ENCODE data around the gene GATA2.

GATA2 gene

DNA sequence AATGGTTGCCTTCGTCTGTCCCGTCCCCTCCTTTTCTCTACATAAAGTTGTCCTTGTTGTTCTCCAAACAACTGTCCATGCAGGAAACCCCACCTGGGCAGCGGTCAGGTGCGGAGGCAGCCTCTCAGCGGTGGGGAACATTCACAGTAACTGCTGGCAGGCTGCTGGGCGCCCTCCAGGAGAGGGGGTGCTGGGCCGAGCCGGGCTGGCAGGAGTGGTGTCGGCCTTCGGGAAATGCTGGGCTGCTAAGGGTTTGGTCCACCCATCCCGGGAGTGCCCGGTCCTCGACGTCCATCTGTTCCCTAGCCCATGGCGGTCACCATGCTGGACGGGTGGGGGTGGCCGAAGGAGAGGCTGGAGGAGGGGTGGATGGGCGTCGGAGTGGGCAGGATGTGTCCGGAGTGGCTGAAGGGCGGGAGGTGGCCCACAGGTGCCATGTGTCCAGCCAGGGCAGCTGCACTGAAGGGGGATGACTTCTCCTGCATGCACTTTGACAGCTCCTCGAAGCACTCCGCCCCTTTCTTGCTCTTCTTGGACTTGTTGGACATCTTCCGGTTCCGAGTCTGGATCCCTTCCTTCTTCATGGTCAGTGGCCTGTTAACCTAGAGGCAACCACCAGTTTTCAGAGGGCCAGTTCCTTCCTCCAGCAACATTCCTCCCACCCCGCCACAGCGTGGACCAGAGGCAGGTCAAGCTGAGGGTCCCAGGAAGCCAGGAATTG, 12.1 kb downstream of the GATA2 start:
- DNase-seq: no peak
- in situ Hi-C loops (cut with MboI; ENCODE audit: low pct_unique_long_range_greater_than_20kb, low sequenced_read_pairs): loop anchor here (10.0 kb wide), 1 partner anchor 46 kb away; no protein-coding TSS in a partner anchor

DNA sequence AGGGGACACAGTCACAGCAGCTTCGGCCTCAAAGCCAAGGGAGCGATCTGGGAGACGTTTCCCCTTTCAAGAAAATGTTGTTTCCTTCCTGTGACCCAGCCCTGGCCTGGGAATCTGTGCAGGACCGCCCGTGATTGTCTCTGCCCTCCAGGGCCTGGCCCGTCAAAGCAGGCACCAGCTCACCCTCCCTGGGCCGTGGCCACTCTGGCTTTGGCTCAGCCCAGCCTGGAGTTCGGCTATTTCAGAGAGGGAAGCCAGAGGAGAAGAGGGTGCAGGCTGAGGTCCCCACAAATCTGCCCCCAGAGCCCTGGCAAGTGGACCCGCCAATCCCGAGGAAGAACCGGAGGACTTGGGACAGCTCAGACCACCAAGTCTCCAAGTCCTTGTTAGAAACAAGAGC, 12.7 kb downstream of the GATA2 start:
- in situ Hi-C loops (cut with MboI; ENCODE audit: low pct_unique_long_range_greater_than_20kb, low sequenced_read_pairs): loop anchor here (10.0 kb wide), 1 partner anchor 45 kb away; no protein-coding TSS in a partner anchor
- no peak for DNase-seq

DNA sequence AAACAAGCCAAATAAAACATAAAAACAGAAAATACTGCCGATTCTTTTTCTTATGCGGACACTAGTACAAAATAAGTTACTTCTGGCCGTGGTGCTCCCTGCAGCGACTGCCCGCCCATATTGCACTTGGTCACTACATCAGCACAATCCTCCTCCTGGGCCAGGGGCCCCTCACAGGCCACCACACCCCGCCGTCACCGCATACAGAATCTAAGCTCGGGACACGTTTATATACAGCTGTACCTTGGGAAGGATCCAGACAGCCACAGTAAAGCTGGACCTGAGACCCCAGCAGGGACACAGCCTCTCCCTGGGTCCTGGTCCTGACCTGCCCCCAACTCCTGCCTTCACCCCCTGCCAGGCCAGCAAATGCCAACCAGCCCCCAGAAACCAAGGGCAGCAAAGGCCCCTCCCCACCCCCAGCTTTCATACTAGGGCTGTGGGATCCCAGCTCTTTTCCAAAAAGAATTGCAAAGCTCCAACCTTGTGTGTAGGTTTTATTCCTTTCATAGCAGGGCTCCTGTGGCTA, 13.4 kb downstream of the GATA2 start:
- in situ Hi-C loops (cut with MboI; ENCODE audit: low pct_unique_long_range_greater_than_20kb, low sequenced_read_pairs): loop anchor here (10.0 kb wide), 1 partner anchor 45 kb away; no protein-coding TSS in a partner anchor
- DNase-seq: no peak

DNA sequence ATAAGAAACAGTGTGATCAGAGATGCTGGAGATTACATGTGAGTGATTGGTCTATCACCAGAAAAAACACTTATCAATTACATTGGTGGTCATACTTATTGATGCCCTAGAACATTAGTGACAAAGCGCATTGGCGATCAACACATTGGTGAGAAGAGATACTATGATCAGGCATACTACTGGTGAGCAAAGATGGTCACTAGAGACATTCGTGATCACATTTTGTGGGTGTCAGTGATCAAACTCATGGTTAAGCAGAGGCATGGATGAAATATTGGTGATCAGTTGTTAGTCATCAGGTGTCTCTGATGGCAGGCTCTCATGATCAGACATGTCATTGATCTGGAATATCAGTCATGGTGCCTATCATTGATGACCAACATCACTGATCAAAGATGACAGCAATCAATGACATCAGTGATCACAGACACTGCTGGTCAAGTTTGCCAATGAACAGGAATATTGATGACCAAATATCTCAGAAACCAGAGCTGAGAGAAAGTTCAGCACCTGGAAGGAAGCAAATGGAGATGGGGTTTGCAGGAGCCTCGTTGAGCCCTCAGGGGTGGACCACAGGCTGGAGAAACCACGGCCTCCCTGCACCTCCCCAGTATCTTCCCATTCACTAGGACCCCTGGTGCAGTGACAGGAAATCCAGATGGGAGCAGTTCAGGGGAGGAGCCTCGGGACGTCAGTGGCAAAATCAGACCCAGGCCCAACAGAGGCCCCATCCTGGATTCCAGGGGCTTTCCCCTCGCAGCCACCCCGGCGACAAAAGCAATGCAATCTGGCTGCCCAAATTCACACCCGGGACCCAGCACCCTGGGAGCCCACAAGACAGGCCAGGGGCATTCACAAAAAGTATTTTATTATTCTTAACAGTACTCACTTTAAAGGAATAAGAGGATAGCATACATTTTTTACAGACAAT, 14.2 kb downstream of the GATA2 start:
- no peak for DNase-seq
- in situ Hi-C loops (cut with MboI; ENCODE audit: low pct_unique_long_range_greater_than_20kb, low sequenced_read_pairs): no loop called here

DNA sequence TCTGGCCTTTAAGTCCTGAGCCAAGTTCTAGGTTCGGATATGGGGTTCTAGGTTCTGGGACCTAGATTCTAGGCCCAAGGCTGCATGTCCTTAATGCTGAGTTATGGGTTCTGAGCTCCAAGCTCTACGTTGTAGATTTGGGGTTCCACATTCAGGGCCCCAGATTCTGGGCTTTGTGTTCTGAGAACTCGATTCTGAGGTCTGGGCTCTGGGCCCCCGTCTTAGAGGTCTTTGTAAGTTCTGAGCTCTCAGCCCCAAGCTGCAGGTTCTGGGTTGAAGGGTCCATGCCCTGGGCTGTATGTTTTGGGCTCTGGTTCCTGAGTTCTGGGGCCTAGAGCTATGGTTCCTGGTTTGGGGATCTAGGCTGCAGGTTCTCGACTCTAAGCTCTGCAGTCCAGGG, 16.3 kb downstream of the GATA2 start:
- in situ Hi-C loops (cut with MboI; ENCODE audit: low pct_unique_long_range_greater_than_20kb, low sequenced_read_pairs): no loop called here
- no peak for DNase-seq

DNA sequence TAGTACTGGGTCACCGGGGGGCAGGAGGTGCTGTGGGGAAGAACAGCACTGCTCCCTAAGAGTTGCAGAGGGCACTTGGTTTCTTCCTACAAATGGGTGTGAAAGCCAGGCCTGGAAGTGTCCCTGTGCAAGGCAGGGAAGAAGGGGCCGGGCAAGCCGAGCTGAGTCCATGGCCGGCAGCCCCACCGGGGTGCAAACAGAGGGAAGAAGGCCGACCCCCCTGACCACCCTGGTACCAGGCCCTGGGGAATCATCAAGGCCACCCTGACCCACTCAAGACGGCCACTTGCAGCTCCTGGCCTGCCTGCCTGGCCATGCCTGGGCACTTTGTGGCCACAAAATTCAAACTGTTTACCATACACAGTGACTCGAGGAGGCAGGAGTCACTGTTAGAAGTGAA, 17.6 kb downstream of the GATA2 start:
- in situ Hi-C loops (cut with MboI; ENCODE audit: low pct_unique_long_range_greater_than_20kb, low sequenced_read_pairs): no loop called here
- no peak for DNase-seq

DNA sequence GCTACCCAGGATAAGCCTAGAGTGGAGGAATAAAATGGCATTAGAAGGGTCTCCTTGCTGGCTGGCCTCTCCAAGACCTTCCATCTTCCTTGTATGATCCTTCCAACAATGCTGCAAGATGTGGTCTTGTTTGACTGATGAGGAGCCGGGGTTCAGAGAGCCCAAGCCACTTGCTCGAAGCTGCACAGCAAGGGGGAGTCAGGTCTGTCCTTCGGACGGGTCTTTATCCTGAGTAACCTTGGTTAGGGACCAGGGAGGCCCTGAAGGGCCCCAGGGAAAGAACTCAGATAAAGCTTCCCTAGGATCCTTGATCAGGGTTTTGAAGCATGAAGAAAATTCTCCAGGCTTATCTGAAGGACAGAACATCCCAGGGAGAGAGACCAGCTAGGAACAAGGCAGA, 19.3 kb downstream of the GATA2 start:
- in situ Hi-C loops (cut with MboI; ENCODE audit: low pct_unique_long_range_greater_than_20kb, low sequenced_read_pairs): no loop called here
- no peak for DNase-seq

DNA sequence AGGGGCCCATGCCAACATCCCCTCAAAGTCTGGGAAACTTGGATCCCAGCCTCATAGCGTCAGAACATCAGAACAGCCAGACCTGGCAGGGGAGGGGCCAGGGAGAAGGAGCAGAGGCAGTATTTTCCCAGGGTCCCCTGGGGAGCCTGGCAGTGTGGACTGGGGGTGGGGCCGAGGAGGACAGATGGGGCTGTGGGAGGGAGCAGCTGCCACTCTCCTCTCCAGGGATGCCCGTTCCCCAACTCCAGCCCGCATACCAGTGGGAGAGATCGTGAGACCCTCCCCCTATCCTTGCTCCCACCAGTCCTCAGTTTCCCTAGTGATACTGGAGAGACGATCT, 19.9 kb downstream of the GATA2 start:
- no peak for DNase-seq

DNA sequence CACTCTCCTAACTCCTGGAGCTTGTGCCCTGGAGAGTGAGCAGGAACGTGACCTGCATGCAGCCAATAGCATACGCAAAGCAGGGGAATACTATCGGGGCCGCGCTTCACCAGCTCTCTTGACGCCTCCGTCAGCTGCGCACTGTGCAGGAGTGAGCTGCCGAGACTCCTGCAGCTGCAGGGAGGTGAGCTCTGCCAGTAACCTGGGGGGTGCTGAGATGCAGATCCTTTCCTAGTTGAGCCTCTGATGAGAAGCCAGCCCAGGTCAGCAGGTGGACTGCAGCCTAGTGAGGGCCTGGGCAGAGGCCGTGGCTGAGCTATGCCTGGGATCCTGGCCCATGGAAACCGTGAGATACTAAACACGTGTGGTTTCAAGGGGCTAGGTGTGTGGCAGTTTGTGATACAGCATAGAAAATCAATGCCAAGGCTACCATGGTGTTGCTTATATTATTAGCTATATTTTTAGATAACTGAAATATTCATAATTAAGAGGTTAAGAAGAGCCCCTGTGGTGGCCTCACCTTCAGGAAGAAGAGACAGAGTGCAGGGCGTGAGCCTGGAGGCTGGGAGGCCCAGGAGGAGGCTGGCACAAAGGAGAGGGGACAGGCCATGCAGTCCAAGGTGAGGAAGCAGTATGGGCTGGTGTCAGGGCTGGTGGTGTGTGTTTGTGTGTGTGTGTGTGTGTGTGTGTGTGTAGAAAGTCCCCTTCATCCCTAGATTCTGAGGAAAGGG, 20.4 kb downstream of the GATA2 start:
- in situ Hi-C loops (cut with MboI; ENCODE audit: low pct_unique_long_range_greater_than_20kb, low sequenced_read_pairs): no loop called here
- DNase-seq: no peak

More for the DNA sequence above, 19.9 kb downstream of the GATA2 start:
- in situ Hi-C loops (cut with MboI; ENCODE audit: low pct_unique_long_range_greater_than_20kb, low sequenced_read_pairs): no loop called here

DNA sequence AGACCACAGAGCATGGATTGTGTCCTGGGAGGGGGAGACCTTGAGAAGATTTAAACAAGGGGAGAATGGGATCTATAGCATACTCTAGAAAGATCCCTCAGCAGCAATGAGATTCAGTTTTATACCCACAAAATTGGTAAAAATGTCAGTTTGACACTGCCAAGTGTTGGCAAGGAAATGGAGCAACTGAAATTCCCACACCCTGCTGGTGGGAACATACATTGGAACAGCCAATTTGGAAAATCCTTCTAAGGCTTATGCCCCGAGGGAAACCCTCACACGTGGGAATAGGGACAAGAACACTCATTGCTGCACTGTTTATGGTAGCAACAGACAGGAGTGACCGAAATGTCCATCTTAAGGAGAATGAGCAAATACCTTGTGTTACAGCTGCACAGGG, 21.3 kb downstream of the GATA2 start:
- in situ Hi-C loops (cut with MboI; ENCODE audit: low pct_unique_long_range_greater_than_20kb, low sequenced_read_pairs): no loop called here
- DNase-seq: no peak

DNA sequence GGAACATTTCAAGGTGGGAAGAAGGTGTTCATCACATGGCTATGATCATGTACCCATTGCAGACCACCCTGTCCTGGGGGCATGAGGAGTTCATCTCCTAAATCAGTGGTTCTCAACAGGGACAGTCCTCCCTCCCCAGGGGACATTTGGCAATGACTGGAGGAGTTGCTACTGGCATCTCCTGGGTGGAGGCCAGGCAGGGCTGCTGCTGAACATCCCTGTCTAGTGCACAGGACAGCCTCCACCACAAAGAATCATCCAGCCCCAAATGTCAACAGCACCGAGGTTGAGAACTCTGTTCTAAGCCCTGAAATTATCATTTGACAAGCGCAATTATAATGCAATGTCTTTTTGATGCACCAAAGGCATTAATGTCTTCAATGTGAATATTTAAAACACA, 21.9 kb downstream of the GATA2 start:
- in situ Hi-C loops (cut with MboI; ENCODE audit: low pct_unique_long_range_greater_than_20kb, low sequenced_read_pairs): no loop called here
- DNase-seq: no peak

DNA sequence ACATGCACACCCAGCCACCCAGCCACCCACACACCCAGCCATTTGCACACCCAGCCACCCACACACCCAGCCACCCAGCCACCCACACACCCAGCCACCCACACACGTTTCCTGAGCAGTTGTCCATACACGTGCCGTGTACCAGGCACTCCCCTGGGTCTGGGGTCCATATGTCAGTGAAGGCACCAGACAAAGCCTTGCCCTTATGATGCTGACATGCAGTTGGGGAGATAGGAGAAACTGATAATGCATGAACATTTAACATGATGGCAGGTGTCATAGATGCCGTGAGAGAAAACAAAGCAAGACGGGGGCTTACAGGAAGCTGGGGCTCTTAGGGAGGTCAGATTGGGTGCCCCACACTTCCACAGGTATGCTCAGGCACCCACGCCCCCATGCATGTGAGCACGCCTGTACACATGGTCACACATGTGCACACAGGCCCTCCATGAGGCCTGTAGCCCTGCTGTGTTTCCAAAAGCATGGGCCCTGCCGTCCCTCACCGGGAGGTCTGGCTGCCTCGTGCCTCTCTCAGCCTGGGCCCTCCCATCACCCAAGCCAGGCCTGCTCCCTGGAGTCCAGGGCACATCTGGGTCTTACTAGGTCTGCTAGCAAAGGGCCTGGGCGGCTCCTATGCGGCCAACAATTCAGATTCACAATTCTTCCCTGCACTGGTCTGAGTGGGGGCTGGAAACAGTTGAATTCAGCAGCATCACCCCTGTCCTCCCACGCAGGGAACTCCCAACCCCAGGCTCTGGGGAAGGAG, 22.7 kb downstream of the GATA2 start:
- in situ Hi-C loops (cut with MboI; ENCODE audit: low pct_unique_long_range_greater_than_20kb, low sequenced_read_pairs): no loop called here
- DNase-seq: no peak

DNA sequence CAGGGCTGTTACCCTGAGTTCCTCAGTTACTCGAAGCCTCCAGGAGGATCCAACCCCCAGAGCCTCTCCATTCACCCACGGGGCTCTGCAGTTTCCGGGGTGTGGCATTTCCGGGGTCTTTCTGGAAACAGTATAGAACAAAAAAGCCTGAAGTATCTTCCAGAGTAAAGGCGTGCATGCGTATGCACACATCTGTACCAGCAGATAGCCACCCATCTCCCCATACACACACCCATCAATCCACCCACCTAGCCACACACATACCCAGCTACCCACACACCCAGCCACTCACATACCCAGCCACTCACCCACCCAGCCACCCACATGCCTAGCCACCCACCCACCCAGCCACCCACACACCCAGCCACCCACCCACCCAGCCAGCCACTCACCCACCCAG, 23.4 kb downstream of the GATA2 start:
- no peak for DNase-seq
- in situ Hi-C loops (cut with MboI; ENCODE audit: low pct_unique_long_range_greater_than_20kb, low sequenced_read_pairs): no loop called here

DNA sequence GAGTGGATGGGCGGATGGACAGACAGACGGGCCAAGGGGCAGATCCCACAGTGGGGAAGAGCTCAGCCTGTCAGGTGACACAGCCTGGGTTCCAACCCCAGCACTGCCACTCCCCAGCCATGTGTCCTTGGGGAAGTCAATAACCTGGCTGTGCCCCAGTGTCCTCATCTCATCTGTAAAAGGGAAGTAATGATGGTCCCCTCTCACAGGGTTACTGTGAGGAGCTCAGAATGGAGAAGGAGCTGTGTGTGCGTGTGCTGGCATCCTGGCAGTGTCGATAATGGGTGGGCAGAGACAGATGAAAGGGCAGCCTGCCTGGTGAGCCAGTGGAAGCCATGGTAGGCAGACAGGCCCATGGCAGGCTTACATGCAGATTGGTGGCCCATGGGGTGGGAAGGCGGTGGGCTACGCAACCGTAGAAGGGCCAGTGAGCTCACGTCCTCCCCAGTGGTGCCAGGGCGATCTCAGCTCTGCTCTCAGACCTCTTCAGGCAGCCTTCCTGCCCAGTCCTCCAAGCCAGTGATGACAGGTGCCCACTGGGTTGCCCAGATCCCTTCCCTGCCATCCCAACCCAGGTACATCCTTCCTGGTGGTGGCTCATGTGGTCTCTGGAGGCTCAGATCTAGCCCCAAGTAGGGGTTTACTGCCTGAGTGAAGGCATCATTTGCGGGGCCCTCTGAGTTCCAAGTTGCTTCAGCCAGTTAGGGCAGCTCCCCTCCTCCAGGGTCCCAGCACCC, 24.0 kb downstream of the GATA2 start:
- in situ Hi-C loops (cut with MboI; ENCODE audit: low pct_unique_long_range_greater_than_20kb, low sequenced_read_pairs): no loop called here
- no peak for DNase-seq

DNA sequence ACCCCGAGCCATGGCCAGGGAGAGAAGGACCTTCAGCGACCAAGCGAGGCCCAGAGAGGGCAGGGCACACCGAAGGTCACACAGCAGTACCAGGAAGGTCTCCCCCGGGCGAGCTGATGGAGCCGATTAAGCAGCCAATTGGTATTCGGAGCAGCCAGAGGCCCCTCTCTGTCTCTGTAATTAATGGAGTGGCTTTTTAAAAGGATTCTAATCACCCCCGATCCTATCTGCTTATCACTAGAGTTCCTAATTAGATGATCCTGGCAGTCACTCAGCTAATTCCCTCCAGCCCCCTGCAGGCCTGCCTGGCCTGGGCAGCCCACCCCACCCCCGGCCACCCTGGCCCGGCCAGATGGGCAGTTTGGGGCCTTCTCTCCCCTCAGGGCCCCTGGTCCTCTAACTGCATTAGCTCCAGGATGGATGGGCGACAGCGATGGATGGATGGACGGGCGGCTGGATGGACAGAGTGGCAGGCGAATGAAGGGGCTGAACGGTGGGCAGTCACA, 24.7 kb downstream of the GATA2 start:
- no peak for DNase-seq
- in situ Hi-C loops (cut with MboI; ENCODE audit: low pct_unique_long_range_greater_than_20kb, low sequenced_read_pairs): no loop called here

DNA sequence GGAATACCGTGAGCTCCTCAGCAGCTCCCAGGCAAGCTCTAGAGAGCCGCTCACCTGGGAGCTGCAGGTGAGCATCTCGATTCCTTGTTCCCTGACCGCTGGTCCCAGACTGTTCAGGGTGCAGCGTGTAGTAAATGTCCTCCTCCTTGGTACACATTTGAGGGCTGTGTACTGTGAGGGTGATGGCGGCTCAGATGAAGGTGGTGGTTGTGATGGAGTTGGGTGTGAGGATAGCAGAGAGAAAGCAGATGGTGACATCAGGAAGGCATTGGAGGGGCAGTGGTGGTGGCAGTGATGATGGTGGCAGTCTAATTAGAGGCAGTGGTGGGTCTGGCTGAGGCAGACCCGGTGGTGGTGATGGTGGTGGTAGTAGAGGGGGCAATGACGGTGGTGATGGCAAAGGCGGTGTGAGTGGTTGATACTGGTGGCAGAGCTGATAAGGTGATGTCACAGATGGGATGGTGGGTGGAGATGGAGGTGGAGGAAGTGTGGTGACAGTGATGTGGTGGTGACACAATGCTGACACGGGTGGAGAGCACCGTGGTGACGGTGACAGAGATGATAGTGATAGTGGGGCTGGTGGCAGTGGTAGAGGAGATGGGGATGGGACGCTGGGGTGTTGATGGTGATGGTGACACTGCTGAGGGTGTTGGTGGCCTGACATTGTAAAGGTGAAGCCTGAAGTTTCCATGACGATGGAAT, 26.0 kb downstream of the GATA2 start, which contains the start of gene DNAJB8:
Gene DNAJB8 (minus strand): TSS at position 51 of the 702 bp plus-strand sequence. CDS start 3,645 bp downstream, outside the sequence.
- in situ Hi-C loops (cut with MboI; ENCODE audit: low pct_unique_long_range_greater_than_20kb, low sequenced_read_pairs): no loop called here
- no peak for DNase-seq

DNA sequence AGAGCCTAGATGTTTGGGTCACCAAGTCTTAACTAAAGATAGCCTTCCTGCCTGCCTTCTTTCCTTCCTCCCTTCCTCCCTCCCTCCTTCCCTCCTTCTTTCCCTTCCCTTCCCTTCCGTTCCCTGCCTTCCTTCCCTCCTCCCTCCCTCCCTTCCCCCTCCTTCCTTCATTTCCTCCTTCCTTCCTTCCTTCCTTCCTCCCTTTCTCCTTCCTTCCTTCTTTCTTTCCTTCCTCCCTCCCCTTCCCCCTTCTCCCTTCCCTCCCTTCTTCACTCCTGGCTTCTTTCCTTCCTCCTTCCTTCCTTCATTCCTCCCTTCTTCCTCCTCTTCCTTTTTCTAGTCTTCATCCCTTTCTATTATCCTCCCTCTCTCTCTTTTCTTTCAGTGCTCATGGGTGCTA, 28.3 kb downstream of the GATA2 start:
- in situ Hi-C loops (cut with MboI; ENCODE audit: low pct_unique_long_range_greater_than_20kb, low sequenced_read_pairs): no loop called here
- DNase-seq: no peak
